IPS-15b (cell line): ENCODE data around the gene ROPN1.
"Not testable (repeated sequence)": the region's sequence is repeated elsewhere in the genome, so short reads cannot be mapped to it uniquely, and the experiment has no call there.

Experiments
- H3K27me3 ChIP-seq: one replicate; pipeline ENCODE4 v1.6.1; 2013; ENCODE audit warnings: low read length; ENCODE audit not compliant: control insufficient read depth, insufficient read depth
- H3K36me3 ChIP-seq: one replicate; pipeline ENCODE4 v1.6.1; 2013; ENCODE audit warnings: low read length; ENCODE audit not compliant: control insufficient read depth, insufficient read depth
- H3K4me1 ChIP-seq: one replicate; pipeline ENCODE4 v1.6.1; 2013; ENCODE audit warnings: mild to moderate bottlenecking, low read length; ENCODE audit not compliant: control insufficient read depth, insufficient read depth
- H3K4me3 ChIP-seq: one replicate; pipeline ENCODE4 v1.5.1; 2013; ENCODE audit warnings: low read depth, low read length
- H3K9ac ChIP-seq: one replicate; pipeline ENCODE4 v1.6.1; 2013; ENCODE audit warnings: low read depth, mild to moderate bottlenecking, low read length
- H3K9me3 ChIP-seq: one replicate; pipeline ENCODE4 v1.6.1; 2013; ENCODE audit warnings: mild to moderate bottlenecking, low read length; ENCODE audit not compliant: control insufficient read depth, insufficient read depth

ROPN1 gene

DNA sequence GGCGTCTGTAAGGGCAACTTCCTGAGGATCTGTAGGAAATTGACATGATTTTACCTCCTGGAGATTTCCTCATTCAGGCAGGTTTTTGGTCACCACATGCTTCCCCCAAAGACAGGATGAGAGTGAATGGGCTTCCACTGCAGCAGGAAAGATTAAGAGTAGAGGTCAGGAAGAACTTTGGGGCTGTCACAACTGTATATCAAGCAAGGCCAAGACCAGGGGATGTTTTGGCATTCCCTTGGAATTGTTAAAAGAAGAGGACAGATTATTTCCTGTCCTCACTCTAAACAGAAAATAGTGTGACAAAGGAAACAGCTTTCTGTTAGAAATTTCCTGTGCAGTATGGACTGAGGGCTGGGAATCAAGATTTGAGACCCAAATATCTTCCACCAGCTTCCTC, 31.6 kb upstream of the ROPN1 start:
- not testable (repeated sequence) for H3K36me3 ChIP-seq, H3K9ac ChIP-seq, H3K4me3 ChIP-seq, H3K9me3 ChIP-seq, H3K4me1 ChIP-seq
- peaks cover 38% of the 10 kb centered on the region for H3K27me3 ChIP-seq

GRCh38 chr3:124019291-124019690, 27.4 kb upstream of the ROPN1 start:
- no peaks in the 10 kb centered on the region for H3K27me3 ChIP-seq
- no peaks in the 10 kb centered on the region for H3K9me3 ChIP-seq
- H3K9ac ChIP-seq = no peak overlapping the region
- no peak overlapping the region for H3K4me3 ChIP-seq
- H3K36me3 ChIP-seq = no peaks in the 10 kb centered on the region
- no peaks in the 10 kb centered on the region for H3K4me1 ChIP-seq

- not testable (repeated sequence) for H3K27me3 ChIP-seq, H3K4me3 ChIP-seq, H3K36me3 ChIP-seq, H3K4me1 ChIP-seq, H3K9me3 ChIP-seq, H3K9ac ChIP-seq
Measured at GRCh38 chr3:124017502-124017901, 25.6 kb upstream of the ROPN1 start.

- not testable (repeated sequence) for H3K4me3 ChIP-seq, H3K9me3 ChIP-seq, H3K36me3 ChIP-seq, H3K4me1 ChIP-seq, H3K27me3 ChIP-seq, H3K9ac ChIP-seq
Measured at GRCh38 chr3:124016483-124016882, 24.6 kb upstream of the ROPN1 start.

- Histone ChIP-seq H3K9me3 (no peaks in the 10 kb centered on the region), H3K27me3 (no peaks in the 10 kb centered on the region), H3K9ac (no peak overlapping the region), H3K4me1 (no peaks in the 10 kb centered on the region), H3K4me3 (no peak overlapping the region), H3K36me3 (no peaks in the 10 kb centered on the region)
Measured at GRCh38 chr3:124014366-124014942, 22.5 kb upstream of the ROPN1 start.

- not testable (repeated sequence) for H3K4me1 ChIP-seq, H3K4me3 ChIP-seq, H3K9me3 ChIP-seq, H3K9ac ChIP-seq, H3K36me3 ChIP-seq, H3K27me3 ChIP-seq
Measured at GRCh38 chr3:124008321-124008720, 16.4 kb upstream of the ROPN1 start.

DNA sequence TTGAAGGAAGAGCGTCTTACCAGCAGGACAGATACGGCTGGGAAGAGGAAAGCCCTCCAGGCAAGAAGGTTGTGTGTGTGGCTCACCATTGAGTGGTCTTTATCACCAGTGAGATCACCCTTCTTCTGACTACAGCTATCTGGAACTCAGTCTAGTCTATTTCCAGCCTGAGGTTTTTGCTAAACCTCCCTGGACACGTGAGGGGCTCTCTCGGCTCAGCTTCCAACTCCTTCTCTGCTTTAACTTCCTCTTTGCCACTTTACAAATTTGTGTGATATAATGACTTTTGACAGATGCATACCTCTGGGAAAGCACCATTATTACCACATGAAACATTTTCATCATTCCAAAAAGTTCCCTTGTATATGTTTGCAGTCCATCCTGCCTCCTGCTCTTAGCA, 15.3 kb upstream of the ROPN1 start:
- Histone ChIP-seq H3K36me3 (no peaks in the 10 kb centered on the region), H3K9ac (no peak overlapping the region), H3K4me1 (no peaks in the 10 kb centered on the region), H3K27me3 (no peaks in the 10 kb centered on the region), H3K9me3 (no peaks in the 10 kb centered on the region), H3K4me3 (no peak overlapping the region)

- H3K4me1 ChIP-seq, H3K9ac ChIP-seq, H3K4me3 ChIP-seq, H3K9me3 ChIP-seq, H3K36me3 ChIP-seq: not testable (repeated sequence)
- peaks cover 13% of the 10 kb centered on the region for H3K27me3 ChIP-seq
Measured at GRCh38 chr3:124002405-124003079, 10.6 kb upstream of the ROPN1 start.

- not testable (repeated sequence) for H3K9me3 ChIP-seq, H3K36me3 ChIP-seq, H3K4me1 ChIP-seq
Measured at GRCh38 chr3:124001366-124001765, 9.4 kb upstream of the ROPN1 start.

GRCh38 chr3:123997543-123997942, 5.6 kb upstream of the ROPN1 start:
- H3K4me3 ChIP-seq = no peak overlapping the region
- no peaks in the 10 kb centered on the region for H3K9me3 ChIP-seq
- no peaks in the 10 kb centered on the region for H3K4me1 ChIP-seq
- H3K36me3 ChIP-seq = no peaks in the 10 kb centered on the region
- no peak overlapping the region for H3K9ac ChIP-seq
- peaks cover 45% of the 10 kb centered on the region for H3K27me3 ChIP-seq

More at GRCh38 chr3:124001366-124001765, 9.4 kb upstream of the ROPN1 start:
- not testable (repeated sequence) for H3K4me3 ChIP-seq, H3K9ac ChIP-seq
- peaks cover 16% of the 10 kb centered on the region for H3K27me3 ChIP-seq

DNA sequence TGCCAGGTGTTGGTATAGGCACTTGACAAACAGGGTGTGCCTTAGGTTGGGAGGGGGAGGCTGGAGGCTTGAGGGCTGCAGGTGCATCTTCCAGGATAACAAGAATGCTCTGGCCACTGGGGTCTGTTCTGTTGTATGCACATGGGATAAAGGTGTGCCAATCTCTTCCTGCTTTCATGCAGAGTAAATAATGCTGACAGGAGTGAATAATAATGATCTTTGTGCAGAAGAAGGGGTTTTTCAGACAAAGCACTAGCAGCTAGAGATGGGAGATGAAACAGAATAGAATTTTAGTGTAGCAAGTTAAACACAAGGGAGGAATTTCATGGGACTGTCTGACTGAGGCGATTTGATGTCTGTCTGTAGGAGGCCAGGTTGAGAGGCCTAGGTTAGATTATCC, 1.9 kb upstream of the ROPN1 start:
- Histone ChIP-seq H3K4me1 (no peaks in the 10 kb centered on the region), H3K9me3 (no peaks in the 10 kb centered on the region), H3K36me3 (no peaks in the 10 kb centered on the region), H3K4me3 (no peak overlapping the region), H3K27me3 (peaks cover 59% of the 10 kb centered on the region), H3K9ac (no peak overlapping the region)

- Histone ChIP-seq H3K4me3 (no peak overlapping the region), H3K36me3 (no peaks in the 10 kb centered on the region), H3K27me3 (peaks cover 45% of the 10 kb centered on the region), H3K9ac (no peak overlapping the region), H3K4me1 (no peaks in the 10 kb centered on the region), H3K9me3 (no peaks in the 10 kb centered on the region)
Measured at GRCh38 chr3:123986427-123986826, 5.5 kb downstream of the ROPN1 start.
